Stimulated activated CD4-positive, alpha-beta T cell treated with anti-CD3 and anti-CD28 coated beads, Interleukin-2, amount 100 ng/mL, for 4 hours (primary cell): ENCODE results near the gene CCDC34.
"Not testable (repeated sequence)": the region's sequence is repeated elsewhere in the genome, so short reads cannot be mapped to it uniquely, and the experiment has no call there.

Experiments
- DNase-seq: peaks from one replicate; pipeline ENCODE4 v3.0.0-alpha.2; 2020; ENCODE audit warnings: low read depth

CCDC34 gene

DNA sequence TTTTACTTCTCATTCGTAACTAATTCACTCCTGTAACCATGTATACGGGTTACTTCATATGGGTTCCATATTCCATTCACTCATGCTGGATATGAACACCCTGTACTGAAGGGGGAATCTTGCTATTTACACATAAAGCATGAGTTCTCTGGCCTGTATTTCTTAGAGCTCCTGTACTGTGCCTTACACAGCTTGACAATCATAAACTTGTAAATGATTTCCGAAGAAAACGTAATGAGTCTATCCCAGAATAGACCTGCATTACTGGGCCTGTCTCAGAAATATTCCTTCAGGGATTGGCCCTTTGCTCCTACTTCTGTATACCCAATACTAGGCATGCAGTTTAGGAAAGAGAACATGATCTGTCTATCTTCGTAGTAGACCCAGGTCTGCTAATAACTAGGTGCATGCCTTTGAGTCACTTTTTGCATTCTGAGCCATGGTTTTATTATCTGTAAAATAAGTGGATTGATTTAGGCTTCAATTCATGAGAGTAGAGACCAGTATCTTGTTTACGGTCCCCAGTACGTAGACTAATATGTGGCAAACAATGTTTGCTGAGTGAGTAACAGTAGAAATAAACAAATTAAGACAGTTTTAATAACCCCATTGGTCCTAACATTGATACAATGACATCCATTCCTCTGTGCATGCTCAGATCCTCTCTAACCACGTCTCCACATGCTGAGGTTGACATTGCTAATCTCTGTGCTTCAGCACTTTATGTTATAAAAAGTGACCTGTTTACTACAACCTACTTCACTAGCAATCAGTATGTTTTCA is 1.2 kb downstream of the CCDC34 start:
- no peak for DNase-seq

DNA sequence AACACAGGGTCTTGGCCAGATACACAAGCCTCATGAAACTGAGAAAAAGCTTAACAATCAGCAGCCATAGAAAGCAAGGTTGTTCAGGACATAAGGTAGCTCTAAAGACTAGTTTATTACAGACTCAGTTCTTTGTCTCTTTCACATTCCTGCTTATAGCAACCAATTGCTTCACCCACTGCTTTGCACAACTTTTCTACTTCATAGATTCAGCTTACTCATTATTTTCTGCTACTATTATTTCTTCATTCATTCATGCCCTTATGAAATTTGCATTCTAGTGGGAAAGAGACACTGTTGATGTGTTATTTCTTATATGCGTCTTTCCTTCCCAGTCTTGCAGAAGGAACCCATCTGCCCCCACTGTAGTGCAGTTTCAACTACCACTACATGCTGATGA is 4.7 kb downstream of the CCDC34 start:
- no peak for DNase-seq

DNA sequence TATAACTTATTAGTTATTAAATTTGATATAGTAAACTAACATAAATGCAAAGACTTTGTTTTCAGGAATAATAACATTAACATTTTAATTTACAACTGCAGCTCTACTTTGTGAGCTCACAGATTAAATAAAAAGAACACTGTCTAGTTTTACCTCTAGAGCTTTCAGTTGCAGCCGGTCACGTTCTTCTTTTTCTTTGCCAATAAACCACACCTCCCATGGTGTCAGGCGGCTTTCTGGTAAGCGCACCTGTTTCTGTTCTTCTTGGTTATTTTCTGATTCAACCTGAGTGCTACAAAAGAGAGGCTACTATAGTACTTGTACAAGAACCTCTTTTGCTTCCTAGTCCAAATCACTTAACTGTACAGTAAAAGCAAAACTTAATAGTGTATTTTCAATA is 5.8 kb downstream of the CCDC34 start:
- DNase-seq: no peak

DNA sequence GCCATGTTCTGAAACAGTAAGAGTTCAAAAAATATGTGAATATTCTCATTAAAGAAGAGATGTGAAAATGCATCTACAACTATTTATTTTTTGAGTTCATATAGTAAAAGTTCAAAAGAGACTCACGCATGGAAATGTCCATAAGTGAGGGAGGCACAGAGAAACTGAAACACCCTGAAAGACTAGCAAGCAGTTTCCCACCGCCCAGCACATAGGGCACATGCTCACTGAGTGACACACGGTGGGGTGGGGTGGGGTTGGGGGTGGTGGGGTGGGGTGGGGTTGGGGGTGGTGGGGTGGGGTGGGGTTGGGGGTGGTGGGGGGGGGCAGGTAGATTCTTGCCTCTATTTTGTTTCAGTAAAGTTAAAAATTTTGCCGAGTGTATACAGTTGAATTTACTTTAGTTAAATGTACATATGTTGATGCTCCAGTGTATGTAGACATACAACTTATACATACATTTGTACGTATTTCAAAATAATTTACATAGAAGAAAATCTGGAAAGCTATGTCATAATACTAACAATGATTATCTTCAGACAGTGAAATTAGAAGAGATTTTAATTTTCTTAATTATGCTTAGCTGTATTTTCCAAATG is 6.3 kb downstream of the CCDC34 start:
- no peak for DNase-seq

DNA sequence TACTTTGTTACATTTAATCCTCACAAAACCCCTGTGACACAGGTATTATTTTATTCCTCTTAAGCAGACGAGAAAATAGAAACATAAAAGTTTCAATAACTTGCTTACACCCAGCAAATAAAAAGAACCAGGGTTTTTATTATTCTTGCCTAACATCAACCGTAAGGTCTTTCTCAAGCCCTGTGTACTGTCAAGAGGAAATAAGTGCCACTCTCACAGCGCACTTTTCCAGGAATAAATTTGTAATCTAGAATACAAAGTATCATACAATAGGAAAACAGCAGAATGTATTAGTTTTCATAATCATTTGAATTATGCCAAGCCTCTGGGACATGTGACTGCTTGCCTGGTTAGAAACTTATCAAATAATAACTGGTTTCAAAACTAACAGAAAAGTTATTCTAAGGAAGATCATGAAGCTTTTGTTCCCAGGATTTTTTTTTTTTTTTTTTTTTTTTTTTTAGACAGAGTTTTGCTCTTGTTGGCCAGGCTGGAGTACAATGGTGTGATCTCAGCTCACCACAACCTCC is 7.4 kb downstream of the CCDC34 start:
- no peak for DNase-seq

DNA sequence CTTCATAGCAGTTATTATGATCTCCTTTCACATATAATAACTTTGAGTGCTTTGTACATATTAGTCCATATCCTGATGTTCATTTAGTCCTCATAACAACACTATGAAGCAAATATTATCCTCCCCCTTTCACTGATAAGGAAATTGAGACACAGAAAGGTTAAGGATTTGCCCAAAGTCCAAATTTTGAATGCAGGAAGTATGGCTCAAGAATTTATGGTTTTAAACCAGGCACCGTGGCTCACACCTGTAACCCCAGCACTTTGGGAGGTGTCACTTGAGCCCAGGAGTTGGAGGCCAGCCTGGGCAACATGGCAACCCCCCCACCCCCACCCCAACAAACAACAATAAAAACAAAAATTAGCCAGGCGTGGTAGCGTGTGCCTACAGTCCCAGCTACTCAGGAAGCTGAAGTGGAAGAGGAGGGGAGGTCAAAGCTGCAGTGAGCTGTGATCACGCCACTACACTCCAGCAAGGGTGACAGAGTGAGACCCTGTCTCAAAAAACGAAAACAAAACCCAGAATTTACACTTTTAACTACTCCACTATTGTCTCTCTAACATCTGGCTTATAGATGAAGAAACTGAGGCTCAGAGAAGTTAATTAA is 8.6 kb downstream of the CCDC34 start:
- DNase-seq: no peak

DNA sequence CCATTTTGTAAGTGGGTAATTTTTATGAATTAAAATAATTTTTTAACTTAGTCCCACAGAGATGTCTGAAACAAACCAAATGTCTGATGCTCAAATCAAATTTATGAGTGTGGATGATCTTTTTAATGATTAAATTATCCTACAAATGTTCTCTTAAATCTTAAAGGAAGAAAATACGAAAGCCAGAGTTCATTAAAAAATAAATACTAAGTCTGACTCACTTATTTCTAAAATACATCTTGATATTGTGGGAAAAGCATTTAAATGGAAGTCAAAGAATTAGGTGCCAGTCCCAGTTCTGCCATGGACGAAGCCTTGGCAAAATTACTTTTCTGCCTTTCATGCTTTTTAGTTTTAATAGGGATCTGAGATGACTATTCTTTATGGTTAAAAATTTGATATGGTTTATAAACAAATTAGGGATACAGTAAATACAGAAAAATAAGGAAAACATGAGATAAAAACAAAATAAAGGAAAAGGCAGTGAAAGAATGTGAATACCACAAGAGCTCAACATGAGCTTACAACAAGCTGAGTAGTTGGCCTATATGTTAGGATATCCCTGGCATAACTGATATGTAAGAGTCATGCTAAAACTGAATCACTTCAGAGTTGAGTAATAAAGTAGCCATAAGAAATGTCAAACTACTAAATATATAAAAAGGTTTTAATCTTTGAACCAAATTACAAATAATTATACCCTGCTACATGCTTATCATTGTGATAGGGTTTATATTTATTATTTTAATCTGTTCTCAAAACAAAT is 9.2 kb downstream of the CCDC34 start:
- no peak for DNase-seq

DNA sequence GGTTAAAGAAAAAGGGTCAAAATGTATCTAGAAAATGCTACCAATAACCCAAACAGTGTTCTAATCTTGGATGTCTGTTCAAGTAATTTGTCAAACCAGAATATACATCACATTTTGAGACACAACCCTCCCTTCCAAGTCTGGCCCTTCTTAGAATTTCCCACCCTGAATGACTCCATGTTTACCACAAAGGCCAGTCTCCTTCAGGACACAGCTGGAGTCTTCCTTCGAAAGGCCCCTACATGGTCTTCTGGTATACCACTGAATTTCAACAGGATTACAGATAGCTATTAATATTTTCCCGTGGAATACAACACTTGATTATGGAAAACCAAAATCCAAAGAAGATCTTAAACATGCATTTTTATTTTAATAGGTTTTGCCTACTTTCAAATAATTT is 10.2 kb downstream of the CCDC34 start:
- no peak for DNase-seq

DNA sequence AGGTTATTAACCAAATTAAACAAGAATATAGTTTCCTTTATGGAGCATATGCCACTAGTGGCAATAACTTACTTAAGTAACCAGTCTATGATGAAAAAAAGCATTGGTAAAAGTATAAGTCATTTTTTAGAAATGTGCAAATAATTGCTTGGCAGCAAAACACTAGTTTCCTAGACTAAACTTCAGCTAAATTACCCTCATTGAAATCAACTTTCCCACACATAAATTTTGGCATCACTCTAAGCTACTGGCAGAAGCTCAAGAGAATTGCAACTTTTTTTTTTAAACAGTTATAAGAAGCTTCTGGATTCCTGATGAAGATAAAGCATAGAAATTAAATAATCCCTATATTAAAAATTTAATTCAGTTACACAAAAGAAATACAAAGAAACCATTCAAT is 12.5 kb downstream of the CCDC34 start:
- DNase-seq: no peak

DNA sequence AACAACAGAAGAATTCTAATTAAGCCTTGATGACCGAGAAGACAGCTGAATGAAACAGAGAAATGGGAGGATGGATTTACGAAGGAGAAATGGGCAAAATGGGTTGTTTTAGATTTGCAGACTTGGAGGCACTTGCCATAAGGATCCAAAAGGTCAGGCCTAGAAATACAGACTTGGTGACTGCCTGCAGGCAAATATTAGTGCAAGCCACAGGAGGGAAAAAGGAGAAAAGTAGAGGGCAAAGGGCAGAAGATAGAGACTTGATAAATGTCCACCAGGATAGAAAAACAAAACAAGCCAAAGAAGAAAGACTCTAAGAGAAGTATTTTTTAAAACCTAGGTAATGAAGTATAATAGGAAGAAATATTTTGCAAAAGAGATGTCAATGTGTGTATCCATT is 13.1 kb downstream of the CCDC34 start:
- DNase-seq: no peak

DNA sequence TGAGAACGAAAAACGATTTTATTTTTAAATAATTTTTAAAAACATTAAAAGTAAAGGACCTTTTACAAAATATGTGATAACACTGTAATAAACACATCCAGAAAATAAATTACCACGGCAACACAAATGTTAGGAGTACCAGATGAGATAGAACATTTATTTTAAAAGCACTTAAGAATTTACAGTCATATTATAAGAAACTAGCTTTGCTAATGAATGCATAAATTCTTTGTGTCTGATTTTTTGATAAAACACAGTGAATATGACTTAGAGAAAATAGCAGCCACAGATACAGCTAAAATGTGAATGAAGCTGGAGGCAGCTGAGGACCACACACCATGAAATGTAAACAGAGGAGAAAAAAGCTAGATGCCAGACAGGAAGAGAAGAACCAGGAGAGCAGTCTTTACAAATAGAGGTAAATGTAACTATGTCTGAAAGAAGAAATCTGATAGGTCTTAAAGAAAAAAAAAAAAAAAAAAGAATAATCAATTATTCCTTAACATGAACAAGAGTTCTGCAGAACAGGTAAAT is 14.6 kb downstream of the CCDC34 start:
- DNase-seq: no peak

DNA sequence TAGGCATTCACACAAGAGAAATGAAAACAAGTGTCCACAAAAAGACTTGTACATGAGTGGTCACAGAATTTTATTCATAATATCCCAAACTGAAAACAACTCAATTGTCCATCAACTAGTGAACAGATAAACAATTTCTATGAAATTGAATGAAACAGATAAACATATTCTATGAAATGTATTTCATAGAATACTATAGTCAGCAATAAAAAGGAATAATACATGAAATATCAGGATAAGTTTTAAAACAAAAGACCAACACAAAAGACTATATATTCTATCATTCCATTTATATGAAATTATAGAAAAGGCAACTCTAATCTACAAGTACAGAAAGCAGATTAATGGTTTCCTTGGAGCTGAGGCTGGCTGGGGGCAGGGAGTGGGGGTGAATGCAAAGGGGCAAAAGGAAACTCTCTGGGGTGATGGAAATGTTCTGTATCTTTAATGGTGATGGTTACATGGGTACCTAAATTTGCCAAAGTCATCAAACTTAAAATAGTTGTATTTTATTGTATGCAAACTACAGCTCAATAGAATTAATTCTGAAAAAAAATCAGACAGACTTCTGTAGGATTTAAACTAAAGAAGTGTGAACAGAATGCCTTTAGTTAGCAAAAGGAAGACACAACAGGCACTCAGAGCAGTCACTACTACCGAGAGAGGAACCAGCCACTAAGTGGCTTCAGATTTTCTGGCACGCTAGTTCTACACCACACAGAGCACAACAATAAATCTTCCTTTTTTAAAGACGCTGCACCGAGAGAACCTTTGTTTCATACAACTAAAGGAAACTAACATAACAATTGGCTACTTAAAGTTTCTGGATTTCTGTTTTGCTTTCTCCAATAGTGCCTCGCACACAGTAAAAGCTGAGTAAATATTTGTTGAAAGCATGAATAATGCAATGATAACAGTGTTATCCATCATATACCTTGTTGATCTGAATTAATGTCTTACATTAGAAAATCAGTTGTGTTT is 15.4 kb downstream of the CCDC34 start:
- no peak for DNase-seq

DNA sequence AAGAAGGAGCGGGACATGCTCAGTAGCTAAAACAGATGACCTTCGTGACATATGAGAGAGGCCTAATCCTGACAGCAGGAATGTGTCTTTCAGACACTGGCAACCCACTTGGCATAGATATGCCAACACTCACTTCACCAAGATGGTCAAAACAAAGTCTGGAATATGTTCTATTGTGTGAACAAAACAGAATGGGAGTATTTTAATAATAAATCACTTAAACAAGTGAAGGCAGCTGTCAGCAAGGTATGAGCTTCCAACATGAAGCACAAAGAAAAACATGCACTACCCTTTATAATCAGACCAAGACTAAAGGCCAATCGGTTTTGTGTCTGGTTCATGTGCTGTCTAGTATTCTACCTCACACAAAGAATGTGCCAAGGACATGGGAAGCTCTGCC is 23.1 kb downstream of the CCDC34 start:
- no peak for DNase-seq

DNA sequence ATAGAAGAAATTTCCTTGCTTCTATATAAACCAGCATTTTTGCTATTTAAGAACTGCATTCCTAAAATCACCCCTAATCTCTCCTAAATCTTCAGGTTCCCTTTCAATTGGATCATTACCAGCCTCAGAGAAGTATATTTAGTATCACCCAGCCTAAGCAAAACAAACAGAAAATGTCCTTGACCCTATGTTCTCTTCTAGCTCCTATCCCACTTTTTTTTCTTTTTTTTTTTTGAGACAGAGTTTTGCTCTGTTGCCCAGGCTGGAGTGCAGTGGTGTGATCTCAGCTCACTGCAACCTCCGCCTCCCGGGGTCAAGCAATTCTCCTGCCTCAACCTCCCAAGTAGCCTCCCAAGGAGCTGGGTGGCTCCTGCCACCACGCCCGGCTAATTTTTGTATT is 28.3 kb downstream of the CCDC34 start:
- DNase-seq: not testable (repeated sequence)

DNA sequence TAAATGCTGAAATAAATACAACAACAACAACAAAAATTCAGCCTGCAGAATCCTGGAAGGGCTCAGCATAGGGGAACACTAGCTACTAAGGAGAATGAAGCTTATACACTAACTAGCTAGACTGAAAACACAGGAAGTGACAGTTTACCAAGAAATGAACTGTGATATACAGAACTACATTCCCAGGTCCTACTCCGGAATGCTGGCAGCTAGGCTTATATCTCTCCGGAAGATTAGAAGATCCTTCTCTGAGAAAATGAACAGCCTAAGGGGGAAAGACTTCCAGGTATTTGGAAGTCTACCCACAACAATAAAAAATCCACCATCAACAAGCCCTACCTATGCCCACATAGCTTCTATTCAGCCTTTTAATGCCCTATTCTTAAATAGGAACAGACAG is 31.0 kb downstream of the CCDC34 start:
- no peak for DNase-seq

DNA sequence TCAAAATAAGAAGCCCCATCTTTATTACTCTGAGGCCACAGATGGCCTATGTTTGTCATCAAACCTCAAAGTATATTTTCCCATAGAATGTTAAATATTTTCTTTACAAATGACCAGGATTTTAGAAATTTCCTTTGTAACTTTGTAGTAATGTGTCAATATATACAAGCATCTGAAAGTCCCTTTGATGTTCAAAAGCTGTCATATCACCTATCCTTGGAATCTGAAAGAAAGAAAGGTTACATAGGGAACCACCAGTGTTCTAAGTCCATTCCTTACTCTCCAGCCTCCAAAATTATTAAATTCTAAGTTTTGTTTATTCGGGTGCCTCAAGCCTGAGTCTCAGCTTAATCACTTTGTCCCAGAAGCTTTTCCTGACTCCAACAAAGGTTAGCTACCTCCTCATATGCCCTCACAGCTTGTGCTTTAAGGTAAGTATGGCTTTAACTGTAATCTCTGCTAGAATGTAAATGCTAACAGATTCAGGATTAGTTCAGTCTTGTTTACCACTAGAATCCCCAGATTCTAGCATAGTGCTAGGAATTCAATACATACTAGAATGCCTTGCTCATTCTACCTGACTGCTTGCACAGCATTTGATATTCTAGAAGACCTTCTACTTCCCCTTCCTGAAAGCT is 32.3 kb downstream of the CCDC34 start:
- DNase-seq: no peak

DNA sequence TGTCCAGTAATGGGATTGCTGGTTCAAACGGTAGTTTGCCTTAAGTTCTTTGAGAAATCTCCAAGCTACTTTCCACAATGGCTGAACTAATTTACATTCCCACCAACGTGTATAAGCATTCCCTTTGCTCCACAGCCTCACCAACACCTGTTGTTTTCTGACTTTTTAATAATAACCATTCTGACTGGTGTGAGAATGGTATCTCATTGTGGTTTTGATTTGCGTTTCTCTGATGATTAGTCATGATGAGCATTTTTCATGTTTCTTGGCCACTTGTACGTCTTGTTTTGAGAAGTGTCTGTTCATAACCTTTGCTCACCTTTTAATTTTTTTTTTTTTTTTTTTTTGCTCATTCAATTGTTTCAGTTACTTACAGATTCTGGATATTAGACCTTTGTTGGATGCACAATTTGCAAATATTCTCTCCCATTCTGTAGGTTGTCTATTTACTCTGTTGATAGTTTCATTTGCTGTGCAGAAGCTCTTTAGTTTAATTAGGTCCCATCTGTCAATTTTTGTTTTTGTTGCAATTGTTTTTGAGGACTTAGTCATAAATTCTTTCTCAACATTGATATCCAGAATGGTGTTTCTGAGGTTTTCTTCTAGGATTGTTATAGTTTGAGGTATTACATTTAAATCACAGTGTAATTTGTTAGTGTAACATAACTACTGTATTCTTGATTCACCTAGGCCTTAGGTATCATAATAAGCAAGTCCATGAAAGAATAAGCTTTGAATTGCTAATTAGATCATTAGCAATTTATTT is 33.0 kb downstream of the CCDC34 start:
- DNase-seq: no peak

DNA sequence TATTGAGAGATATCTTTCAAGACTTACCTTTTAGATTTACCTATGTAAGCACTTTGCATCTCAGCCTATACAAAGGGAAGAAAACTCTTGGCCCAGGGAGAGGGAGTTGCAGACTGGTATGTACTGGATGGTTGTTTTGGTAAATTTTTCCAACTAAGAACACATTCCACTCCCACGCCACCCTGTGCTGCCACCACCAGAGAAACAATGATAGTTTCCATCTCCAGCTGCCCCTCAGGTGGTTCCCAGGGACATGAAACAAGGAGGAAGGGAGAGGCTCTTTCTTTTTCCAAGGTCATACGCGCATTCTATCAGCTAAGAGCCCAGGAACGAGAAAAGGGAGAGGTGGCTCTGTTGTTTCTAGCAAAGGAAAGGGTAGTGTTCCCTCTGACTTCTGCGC is 34.4 kb downstream of the CCDC34 start:
- no peak for DNase-seq

DNA sequence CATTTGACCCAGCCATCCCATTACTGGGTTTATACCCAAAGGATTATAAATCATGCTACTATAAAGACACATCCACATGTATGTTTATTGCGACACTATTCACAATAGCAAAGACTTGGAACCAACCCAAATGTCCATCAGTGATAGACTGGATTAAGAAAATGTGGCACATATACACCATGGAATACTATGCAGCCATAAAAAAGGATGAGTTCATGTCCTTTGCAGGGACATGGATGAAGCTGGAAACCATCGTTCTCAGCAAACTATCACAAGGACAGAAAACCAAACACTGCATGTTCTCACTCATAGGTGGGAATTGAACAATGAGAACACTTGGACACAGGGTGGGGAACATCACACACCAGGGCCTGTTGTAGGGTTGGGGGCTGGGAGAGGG is 36.0 kb downstream of the CCDC34 start:
- DNase-seq: not testable (repeated sequence)

DNA sequence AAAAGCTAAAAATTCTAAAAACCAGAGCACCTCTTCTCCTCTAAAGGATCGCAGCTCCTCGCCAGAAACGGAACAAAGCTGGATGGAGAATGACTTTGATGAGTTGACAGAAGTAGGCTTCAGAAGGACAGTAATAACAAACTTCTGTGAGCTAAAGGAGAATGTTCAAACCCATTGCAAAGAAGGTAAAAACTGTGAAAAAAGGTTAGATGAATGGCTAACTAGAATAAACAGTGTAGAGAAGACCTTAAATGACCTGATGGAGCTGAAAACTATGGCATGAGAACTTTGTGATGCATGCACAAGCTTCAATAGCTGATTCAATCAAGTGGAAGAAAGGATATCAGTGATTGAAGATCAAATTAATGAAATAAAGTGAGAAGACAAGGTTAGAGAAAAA is 40.8 kb downstream of the CCDC34 start:
- not testable (repeated sequence) for DNase-seq
